Fibroblast of lung (primary cell): ENCODE data around the gene USP36.

Experiments
- EZH2 ChIP-seq: IDR thresholded peaks from 2 replicates; pipeline ENCODE4 v1.5.1; 2012; ENCODE audit warnings: low read length, control low read depth, mild to moderate bottlenecking; ENCODE audit errors: missing control alignments
- TF ChIP-seq, protein P1 (sequence below), 2 donors: IDR thresholded peaks in 1 of 2; conservative IDR thresholded peaks in 1 of 2; 1 replicate in 1 of 2; 2 replicates in 1 of 2; pipeline ENCODE4 v1.5.1; 2011 to 2012; ENCODE audit warnings: low read length in 2 of 2, control low read depth in 1 of 2, inconsistent platforms in 1 of 2, low read depth in 1 of 2, mild to moderate bottlenecking in 1 of 2

- TF ChIP-seq, protein P1, sequence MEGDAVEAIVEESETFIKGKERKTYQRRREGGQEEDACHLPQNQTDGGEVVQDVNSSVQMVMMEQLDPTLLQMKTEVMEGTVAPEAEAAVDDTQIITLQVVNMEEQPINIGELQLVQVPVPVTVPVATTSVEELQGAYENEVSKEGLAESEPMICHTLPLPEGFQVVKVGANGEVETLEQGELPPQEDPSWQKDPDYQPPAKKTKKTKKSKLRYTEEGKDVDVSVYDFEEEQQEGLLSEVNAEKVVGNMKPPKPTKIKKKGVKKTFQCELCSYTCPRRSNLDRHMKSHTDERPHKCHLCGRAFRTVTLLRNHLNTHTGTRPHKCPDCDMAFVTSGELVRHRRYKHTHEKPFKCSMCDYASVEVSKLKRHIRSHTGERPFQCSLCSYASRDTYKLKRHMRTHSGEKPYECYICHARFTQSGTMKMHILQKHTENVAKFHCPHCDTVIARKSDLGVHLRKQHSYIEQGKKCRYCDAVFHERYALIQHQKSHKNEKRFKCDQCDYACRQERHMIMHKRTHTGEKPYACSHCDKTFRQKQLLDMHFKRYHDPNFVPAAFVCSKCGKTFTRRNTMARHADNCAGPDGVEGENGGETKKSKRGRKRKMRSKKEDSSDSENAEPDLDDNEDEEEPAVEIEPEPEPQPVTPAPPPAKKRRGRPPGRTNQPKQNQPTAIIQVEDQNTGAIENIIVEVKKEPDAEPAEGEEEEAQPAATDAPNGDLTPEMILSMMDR (conservative IDR thresholded peaks at IDR 0.05 in 1 of 2, IDR thresholded peaks at IDR 0.05 in 1 of 2; ENCODE audit: low read depth in 1 of 2, low read length in 2 of 2), result no peak
- TF ChIP-seq EZH2, result no peak
Measured at GRCh38 chr17:78844301-78845005, 3.8 kb upstream of the USP36 start.
